ENCODE measurements around the gene KAT6B.
"Not testable (repeated sequence)": the region's sequence is repeated elsewhere in the genome, so short reads cannot be mapped to it uniquely, and the experiment has no call there.

Gene KAT6B

DNA sequence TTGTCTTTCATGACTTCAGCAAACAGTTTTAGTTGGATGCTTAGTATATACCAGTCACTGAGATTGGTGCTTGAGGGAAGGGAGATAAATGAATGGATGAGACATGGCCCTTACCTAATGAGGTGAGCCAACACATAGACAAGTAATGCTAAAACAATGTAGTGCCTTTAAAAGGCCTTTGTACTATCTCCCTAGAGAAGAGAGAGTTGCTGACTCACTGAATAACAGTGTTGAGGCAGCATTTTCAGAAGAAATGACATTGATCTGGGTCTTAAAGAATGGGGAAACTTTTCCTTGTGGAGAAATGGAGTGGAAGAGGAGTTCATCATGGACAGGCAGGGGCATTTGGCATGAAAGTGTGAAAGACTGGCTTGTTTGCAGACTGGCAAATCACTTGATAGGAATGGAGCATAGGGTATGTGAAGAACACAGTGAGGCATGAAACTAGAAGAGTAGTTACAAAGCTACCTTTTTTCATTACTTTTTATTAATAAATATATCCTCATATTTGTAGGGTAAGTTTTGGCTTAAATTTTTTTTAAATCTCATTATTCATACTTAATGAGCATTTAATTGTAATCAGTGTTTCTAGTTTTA lies 91.2 kb downstream of the KAT6B start:
- DNase-seq (ENCODE audit: low read depth in 1 of 2, low spot score in 1 of 2), result no peak

- no peak for DNase-seq (ENCODE audit: low read depth in 1 of 2, low spot score in 1 of 2)
Observed at GRCh38 chr10:74919671-74920070, 93.3 kb downstream of the KAT6B start.

DNA sequence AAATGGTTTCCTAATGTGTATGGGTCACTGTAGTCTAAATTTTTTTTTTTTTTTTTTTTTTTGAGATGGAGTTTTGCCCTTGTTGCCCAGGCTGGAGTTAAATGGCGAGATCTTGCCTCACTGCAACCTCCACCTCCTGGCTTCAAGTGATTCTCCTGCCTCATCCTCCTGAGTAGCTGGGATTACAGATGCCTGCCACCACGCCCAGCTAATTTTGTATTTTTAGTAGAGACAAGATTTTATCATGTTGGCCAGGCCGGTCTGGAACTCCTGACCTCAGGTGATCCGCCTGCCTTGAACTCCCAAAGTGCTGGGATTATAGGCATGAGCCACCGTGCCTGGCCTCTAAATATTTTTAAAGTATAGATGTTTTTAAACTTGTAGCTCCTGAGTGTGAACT lies 94.7 kb downstream of the KAT6B start:
- not testable (repeated sequence) for DNase-seq (ENCODE audit: low read depth in 1 of 2, low spot score in 1 of 2)

DNA sequence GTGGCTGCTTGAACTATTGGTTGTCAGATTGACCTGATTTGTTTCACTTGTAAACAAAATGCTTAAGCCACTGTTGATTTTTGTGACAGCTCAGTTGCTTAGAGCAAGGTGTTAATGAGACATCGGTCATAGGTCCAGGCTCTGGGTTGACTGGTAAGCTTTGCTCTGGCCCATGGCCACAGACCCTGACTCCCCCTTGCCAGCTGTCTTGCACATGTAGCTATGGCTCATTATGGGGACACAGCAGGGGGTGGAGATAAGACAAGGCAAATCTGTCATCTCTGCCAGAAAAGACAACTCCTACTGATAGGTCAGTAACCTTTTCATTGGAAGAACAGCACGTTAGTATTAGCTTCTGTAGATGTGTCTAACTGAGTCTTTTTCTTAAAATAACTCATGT lies 95.3 kb downstream of the KAT6B start:
- no peak for DNase-seq (ENCODE audit: low read depth in 1 of 2, low spot score in 1 of 2)

GRCh38 chr10:74922921-74923320 lies 96.5 kb downstream of the KAT6B start:
- DNase-seq (ENCODE audit: low read depth in 1 of 2, low spot score in 1 of 2), result no peak

DNA sequence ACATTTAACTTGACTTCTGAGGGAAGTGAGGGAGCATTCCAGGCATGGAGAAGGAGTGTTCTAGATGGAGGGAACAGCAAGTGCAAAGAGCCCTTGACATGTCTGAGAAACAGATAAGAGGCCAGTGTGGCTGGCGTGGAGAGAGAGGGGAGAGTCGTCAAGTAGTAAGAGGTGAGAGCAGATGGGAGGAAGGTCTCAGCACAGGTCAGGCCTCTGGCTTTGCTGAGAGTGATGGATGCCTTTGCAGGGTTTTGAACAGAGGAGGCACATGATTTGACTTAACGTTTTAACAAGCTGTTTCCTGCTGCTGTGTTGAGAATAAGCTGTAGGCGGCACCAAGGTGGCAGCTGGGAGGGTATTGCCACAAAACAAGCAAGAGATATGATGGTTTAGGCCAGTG lies 97.2 kb downstream of the KAT6B start:
- DNase-seq (ENCODE audit: low read depth in 1 of 2, low spot score in 1 of 2), result no peak

DNA sequence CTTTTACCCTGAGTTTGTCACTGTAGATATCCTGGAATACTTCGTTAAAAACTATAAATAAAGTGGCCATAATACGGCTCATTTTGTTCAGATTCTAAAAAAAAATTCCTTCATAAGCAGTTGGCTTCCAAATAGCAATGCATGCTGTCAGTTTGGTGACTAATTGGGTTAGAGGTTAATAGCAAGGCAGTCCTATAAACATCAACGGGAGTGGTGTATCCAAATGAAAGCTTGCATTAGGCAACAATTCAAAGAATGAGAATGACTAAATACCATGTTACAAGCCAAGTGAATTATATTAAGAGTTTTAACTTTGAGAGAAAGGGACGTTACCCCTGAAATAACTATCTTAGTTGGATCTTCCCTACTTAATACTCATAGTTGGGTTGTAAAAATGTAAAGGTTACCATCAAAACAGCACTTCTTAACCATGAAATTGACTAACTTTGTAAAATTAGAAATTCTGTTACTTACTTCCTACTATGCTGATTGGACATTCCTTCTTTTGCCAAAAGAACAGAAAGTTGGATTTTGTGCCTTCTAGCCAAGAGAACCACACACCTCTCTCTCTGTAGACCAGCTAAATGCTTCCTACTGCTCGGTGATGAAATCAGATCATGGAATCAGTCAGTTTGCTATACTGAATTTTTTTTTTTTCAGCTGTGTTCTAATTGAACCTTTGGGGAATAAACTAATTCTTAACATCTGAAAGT lies 98.0 kb downstream of the KAT6B start:
- DNase-seq (ENCODE audit: low read depth in 1 of 2, low spot score in 1 of 2), result no peak

- DNase-seq (ENCODE audit: low read depth in 1 of 2, low spot score in 1 of 2), result no peak
Observed at GRCh38 chr10:74925291-74925690, 98.9 kb downstream of the KAT6B start.

DNA sequence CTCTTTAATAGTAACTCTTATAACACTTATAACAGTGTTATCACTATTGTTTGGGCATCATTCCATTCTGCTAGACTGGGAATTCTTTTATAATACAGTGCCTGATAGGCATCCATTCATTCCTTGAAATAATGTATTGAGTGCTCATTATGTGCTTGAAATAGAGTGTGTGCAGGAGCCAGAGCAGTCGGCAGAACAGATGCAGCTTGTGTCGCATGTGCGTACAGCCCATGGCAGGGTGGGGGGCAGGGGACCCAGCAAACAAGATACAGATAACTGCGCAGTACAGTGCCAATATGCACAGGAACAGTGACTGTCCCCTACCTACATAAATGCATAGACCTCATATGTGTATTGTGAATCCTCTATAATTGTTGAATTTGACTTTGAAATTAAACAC lies 99.3 kb downstream of the KAT6B start:
- no peak for DNase-seq (ENCODE audit: low read depth in 1 of 2, low spot score in 1 of 2)

GRCh38 chr10:74926791-74927585 lies 100.6 kb downstream of the KAT6B start:
- DNase-seq (ENCODE audit: low read depth in 1 of 2, low spot score in 1 of 2), result no peak

GRCh38 chr10:74927701-74928100 lies 101.3 kb downstream of the KAT6B start:
- no peak for DNase-seq (ENCODE audit: low read depth in 1 of 2, low spot score in 1 of 2)

- no peak for DNase-seq (ENCODE audit: low read depth in 1 of 2, low spot score in 1 of 2)
Observed at GRCh38 chr10:74928742-74929191, 102.4 kb downstream of the KAT6B start.

DNA sequence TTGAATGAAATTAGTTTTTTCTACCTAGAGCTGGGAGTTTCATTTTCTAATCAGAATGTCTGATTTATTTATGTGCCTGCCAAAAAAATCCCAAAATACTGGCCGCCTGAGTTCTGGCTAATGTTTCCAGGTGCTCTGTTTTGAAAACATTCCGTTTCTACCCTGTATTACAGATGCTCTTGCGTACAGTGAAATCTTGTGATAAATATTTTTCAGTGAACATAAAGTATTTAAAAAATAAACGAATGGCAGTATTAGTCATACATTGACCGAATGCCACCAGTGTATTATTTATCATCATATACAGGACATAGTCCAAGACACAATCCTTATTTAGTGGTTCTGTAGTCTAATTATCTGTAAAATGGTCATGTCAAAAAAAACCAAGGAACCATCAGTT lies 102.8 kb downstream of the KAT6B start:
- DNase-seq (ENCODE audit: low read depth in 1 of 2, low spot score in 1 of 2), result no peak

DNA sequence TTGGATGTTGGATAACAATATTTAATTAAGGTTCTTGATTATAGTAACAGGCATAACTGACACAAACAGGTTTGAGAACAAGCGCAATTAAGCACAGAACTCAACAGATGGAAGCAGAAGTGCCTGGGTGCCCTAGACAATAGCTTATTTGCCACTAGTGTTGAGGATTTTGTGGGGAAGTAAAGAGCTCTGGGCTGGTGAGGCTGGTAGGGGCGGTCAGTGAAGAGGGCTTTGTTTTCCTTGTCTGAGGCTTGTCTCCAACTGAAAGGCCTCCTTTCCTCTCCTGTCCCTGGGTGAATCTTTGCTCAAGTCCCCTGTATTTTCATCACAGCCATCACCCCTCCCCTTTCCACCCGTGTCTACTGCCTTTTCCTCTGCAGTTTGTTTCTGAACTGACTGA lies 104.6 kb downstream of the KAT6B start:
- DNase-seq (ENCODE audit: low read depth in 1 of 2, low spot score in 1 of 2), result no peak

GRCh38 chr10:74932648-74933047 lies 106.2 kb downstream of the KAT6B start:
- no peak for DNase-seq (ENCODE audit: low read depth in 1 of 2, low spot score in 1 of 2)

DNA sequence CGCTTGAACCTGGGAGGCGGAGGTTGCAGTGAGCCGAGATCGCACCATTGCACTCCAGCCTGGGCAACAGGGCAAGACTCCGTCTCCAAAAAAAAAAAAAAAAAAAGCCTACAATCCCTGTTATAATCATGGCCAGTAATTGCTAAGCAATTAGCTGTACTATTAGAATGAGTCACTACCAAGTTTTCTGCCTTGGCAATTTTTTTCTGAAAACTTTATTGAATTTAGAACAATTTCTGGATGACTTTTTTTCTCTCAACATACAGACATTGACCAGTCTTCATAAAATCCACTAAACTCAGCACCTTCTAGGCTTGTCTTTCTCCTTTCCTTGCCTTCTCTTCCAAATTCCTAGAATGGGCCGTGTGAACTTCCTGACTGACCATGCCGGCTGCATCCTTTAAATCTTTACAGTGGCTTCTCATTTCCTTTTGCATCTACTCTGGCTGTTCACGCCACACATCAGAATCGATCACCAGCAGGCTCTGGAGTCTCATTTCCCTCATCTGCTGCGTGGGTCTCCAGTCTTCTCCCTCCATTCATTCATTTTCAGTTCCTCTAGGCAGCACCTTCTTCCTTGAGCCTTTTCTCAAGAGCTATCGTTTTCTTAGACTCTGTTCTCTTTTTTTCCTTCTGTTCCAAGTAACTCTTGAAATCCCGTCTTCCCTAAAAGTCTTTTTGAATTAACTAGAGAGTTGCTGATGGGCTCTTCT lies 107.9 kb downstream of the KAT6B start:
- no peak for DNase-seq (ENCODE audit: low read depth in 1 of 2, low spot score in 1 of 2)

- no peak for DNase-seq (ENCODE audit: low read depth in 1 of 2, low spot score in 1 of 2)
Observed at GRCh38 chr10:74936577-74937265, 110.3 kb downstream of the KAT6B start.

GRCh38 chr10:74937266-74937856 lies 111.0 kb downstream of the KAT6B start:
- no peak for DNase-seq (ENCODE audit: low read depth in 1 of 2, low spot score in 1 of 2)

- DNase-seq (ENCODE audit: low read depth in 1 of 2, low spot score in 1 of 2), result no peak
Observed at GRCh38 chr10:74944205-74944604, 117.8 kb downstream of the KAT6B start.

DNA sequence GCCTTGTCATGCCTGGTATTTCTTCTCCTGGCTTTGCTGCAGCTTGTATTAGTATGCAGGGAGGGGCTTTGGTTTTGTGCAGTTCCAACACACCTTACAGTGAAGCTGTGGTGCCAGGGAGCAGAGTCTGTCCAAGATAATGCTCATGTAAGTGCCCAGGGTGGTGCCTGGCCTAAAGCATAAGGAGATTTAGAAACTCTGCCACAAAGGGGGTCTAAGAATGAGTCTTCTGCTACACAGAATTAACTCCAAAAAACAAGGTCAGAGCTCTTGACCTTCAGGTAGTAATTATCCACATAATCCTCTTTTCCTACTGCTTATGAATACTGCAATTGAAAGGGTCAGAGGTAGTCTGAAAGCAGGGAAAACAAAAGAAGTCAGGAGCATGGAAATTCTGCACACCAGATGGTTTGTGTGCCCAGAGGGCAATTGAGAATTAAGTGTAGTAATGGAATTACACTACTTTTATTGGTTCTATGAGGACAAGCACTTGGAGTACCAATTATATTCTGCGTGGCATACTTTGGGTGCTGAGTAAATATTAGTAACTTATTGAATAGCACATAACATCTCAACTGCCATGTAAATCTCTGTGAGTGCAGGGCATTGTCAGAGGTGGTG lies 121.5 kb downstream of the KAT6B start:
- no peak for DNase-seq (ENCODE audit: low read depth in 1 of 2, low spot score in 1 of 2)

All from activated CD4-positive, alpha-beta T cell treated with anti-CD3 and anti-CD28 coated beads, Interleukin-2, amount 50 U/mL, for 24 hours (primary cell).